IPS DF 4.7 (cell line): ENCODE measurements around the gene RALY.

Source experiments
- DNase-seq: peaks from one replicate; pipeline ENCODE4 v3.0.0-alpha.2; 2013; ENCODE audit warnings: low spot score; ENCODE audit errors: extremely low read depth

RALY gene

GRCh38 chr20:33986560-33987216, 7.0 kb upstream of the RALY start:
- no peak for DNase-seq

- no peak for DNase-seq
Measured at GRCh38 chr20:33990075-33990474, 3.6 kb upstream of the RALY start.

DNA sequence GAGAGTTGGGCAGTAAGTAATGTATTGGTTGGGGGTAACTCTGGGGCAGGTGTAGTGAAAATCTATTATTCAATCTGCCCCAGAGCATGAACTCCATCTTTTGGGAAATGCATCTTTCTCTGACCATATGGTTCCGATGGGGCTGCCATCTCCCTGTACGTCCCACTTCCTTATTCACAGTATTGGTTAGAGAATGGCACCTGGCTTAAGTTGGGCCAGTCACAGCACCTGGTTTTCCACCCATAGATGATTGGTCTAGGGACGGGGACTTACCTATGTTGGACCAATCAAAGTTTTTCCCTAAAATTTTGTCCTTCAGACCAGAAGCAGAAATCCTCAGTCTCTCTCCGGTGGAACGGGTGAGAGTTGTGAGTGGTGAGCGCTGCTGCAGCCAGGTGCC, 2.2 kb upstream of the RALY start:
- no peak for DNase-seq

DNA sequence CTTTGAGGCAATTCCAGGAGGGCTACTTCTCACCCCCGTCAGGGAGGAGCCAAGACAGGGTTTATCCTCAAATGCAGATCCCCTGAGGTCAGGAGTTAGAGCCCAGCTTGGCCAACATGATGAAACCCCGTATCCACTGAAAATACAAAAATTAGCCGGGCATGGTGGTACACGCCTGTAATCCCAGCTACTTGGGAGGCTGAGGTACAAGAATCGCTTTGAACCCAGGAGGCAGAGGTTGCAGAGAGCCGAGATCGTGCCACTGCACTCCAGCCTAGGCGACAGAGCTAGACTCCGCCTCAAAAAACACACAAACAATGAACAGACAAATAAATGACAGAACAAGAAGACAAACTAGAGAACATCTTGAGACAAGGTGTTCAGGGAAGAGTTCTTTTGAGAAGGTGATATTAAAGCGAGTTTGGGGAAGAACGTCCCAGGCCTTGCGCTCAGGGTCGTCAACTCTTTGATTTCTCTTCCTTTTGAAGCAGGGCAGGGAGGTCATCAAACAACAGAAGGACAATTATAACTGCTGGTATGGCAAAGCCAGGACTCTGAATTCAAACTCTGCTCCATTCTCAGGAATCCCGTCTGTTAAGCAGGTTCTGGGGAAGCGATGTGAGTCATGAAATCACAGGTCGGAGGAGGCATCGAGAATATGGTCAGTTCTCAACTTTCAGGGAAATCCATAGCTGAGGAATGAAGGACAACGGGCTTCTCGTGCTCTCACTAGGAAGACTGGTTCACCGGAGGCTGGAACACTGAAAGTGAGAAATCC, 1.4 kb upstream of the RALY start:
- no peak for DNase-seq

DNA sequence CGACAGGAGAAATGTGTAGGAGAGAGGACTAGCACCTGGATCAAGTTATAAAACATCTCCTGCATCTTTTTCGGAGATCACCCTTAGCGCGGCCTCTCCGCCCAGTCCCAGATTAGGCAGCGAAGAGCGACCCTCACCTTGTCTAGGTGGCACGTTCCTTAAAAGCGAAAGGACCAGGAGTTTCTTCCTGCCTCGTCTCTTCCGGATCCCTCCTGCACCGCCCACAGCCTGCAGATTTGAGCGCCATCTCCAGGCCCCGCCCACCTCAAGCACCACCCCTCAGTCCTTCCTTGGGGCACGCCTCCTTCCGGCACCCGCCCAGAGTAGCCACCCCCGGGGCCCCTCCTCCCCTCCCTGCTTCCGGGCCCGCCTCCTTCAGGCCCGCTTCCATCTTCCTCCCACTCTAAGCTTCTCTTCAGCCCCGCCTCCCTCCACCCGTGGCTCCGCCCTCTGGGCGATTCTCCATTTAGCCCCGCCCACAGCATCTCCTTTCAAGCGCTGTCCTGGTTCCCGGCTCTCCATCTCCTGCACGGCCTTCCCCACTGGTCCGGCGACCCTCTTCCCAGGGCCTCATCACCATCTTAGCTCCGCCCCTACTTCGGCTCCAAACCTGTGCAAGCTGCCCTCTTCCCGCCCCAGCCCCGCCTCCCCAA, 662 bp upstream of the RALY start:
- DNase-seq = peak; percentile 84

- DNase-seq = no peak
Measured at GRCh38 chr20:33994222-33994913, 657 bp downstream of the RALY start.

DNA sequence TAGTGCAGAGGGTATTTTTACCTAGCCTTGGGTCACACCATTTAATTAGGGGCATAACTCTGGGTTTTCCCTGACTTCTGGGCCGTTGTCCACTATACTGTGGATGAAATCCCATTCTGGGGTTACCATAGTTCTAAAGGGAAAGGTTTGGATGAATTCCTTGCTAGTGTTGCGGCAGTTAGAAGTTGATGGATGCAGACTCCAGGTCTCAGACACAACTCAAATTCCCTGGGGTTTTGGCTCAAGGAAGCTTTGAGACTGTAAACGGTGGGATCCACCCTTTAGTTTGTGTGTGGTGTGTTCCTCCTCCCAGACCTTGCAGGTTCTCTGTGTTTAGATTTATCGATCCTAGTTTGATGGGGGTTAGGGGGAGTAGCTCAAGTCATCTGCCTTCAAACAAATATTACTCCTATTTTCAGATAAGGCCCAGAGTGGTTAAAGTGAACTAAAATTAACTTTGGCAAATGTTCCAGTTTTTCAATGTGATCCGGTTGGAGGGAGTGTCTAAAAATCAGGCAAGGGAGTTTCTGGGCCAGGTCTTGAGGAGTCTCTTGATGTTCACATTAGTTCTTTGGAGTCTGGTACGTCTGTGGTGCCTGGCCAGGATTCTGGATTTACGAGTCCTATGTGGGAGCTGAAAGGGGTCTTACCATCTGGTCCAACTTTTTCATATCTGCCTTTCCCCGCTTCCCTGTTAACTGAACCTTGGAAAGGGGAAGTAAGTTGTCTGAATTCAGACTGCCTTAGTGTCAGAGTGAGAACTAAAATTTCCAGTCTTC, 1.5 kb downstream of the RALY start:
- no peak for DNase-seq

DNA sequence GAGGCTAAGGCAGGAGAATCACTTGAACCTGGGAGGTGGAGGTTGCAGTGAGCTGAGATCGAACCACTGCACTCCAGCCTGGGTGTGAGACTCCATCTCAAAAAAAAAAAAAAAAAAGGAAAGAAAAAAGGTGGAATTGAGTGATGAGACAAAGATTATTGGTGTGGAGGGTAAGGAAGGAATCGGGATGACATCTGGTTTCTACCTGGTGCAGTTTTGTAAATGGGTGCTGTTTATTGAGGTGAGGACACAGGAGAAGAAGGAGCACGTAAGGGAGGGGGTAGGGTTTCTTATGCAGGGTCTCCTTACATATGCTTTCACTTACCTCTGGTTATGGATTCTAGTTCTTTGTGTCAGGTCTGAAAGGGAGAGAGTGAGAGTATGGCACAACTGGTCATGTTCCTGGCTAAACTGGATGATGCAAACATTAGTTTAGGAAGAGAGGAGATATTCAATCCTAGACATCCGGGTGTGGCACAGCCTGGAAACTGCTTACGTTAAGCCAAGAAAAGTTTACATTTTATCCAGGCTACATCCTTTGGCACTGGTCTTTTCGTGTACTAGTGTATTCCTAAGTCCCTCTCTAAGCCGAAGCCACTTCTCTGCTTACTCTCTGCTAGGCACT, 5.4 kb downstream of the RALY start:
- DNase-seq = no peak

DNA sequence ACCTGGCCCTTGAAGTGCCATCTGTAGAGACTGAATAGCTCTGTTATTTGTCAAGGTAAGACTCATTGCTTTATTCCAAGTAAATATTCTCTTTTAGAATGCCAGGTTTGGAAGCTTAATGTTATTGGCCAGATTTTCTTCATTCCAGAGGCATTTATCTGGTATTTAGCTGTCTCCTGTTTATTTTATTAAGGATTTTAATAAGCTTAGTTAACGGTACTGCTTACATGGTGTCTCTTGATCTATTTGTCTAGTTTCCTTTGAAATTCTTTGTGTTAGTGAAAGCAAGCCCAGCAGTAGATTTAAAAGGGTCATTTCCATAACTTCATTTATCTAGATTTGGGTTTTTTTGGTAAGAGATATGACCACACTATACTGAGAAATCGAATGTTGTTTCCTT, 7.7 kb downstream of the RALY start:
- no peak for DNase-seq

DNA sequence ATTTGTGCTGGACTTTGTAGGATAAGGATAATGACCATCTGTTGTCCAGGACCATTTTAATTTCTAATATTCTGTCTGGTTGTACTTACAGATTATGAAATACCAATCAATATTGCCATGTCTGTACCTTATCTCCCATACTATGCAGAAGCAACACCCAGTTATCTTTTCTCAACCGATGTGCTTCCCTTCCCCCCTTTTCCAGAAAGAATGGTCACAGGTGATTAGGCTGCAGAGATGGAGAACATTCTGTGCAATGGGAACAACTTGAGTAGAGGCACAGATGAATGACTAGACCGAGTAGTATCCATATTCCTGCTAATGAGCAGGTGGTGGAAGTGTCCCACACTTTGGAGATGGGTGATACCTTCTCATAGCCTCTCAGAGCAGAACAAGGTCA, 10.5 kb downstream of the RALY start:
- DNase-seq = no peak

DNA sequence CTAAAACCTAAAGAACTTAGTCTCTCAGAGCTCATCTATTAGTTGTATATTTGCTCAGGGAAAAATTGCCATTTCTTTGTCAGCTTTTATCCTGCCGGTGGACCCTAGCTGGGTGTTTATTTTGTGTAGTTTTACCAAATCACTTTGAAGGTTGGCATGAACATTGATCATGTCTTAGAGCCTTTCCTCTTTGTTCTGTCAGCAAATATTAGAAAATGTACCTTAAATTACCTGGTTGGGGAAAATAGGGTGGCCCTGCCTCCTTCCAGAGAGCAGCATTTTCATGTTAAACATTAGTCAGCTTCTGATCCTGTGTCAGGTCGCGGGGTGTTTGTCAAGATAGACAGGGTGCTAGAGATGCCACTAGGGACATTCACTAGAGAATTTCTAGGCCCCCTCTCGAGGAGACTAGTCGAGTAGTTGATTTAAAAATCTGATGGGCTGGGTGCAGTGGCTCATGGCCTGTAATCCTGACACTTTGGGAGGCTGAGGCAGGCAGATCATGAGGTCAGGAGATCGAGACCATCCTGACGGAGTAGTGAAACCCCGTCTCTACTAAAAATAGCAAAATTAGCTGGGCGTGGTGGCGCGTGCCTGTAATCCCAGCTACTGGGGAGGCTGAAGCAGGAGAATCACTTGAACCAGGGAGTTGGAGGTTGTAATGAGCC, 11.2 kb downstream of the RALY start:
- DNase-seq = no peak

DNA sequence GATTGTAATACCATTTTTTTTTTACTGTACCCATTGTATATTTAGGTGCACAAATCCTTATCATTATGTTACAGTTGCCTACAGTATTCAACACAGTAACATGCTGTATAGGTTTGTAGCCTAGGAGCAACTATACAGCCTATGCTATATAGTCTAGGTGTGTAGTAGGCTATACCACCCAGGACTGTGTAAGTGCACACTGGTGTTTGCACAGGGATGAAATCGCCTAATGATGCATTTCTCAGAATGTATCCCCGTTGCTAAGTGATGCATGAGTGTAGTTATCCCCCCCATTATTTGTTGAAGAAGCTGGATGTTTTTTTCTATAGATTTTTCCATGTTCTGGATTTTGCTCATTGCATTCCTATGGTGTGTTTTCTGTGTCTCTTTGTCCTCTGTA, 12.9 kb downstream of the RALY start:
- no peak for DNase-seq

DNA sequence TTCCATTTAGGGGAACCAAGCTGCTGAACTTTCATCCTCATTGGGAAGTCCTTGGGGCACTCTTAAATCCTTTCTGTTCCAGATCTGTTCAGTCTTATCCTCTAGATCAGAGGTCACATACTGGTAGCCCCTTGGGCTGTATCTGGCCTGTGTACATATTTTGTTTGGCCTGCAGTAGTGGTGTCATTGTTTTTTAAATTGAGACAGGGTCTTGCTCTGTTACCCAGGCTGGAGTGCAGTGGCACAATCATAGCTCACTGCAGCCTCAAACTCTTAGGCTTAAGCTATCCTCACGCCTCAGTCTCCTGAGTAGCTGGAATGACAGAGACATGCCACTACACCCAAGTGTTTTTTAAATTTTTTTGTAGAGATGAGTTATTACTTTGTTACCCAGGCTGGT, 14.8 kb downstream of the RALY start:
- no peak for DNase-seq

DNA sequence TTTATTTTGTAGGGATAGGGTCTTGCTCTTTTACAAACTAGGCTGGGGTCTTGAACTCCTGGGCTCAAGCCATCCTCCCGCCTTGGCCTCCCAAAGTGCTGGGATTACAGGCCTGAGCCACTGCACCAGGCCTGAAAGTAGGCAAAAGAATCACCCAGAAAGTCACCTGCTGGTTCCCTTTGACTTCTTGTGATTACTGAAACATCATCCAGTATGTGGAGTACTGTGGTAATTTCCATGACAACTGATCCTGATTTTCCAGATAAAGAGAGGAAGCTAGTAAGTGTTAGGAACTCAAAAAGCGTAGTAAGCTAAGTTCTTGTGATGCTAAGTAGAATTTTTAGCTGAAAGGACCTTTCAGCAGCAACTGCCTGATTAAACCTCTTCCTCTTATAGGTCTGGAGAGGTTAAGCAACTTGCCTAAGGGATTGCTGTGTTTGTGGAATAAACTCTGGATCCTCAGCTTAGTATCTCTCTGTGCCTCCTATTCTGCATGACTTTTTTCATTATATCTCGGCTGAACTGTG, 16.8 kb downstream of the RALY start:
- peak; percentile 91 for DNase-seq

- DNase-seq = no peak
Measured at GRCh38 chr20:34011275-34011674, 17.6 kb downstream of the RALY start.

DNA sequence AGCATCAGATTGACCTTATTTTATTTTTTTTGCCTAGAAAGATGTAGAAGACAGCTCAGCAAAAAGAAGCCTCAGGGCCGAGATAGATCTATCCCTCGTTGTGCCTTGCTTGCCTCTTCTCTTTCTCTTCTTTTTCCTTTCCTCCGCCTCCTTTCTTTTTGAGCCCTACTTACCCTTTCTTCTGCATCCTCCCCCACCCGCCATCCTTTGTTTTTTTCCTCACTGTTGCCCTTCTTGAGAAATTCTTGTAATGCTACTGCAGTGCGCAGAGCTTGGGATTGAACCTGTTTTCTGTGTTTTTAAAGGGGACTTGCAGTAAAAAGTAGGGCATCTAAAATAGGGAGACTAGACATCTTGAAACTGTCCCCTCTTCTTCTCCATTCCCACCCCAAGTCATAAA, 18.6 kb downstream of the RALY start:
- DNase-seq = no peak

GRCh38 chr20:34012735-34013134, 19.0 kb downstream of the RALY start:
- no peak for DNase-seq

DNA sequence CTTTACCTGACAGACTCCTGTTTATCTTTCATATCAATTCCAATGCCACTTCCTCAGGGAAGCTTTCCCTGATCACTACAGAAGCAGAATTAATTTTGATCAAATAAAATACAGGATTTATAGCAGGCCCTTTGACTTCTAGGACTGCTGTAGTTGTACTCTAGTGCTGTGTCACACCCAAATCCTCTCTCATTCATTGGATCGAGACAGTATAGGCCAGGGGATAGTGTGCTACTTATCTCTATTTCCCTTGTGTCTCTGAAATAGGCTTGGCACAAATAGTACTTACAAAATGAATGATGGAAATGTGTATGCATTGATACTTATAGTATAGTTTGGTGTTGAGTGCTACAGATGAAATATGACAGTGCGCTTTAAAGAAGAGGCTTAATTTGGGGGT, 19.8 kb downstream of the RALY start:
- DNase-seq = no peak

DNA sequence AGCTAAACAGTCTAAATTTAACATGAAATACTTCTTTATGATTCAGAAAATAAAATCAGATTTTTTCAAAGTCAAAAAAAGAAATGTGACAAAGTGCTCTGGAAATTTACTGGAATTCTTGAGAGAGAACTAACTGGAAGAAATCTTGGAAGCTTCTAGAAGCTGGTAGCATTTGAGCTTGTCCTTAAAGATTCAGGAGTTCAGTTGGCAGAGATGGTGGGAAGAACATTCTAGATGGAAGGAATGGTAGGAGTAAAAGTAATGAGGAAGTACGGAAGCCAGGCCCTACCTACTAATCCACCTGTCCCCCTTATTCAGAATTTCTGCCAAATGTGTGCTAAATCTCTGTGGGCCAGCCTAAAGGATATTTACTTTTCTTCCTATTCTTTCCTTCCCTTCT, 21.2 kb downstream of the RALY start:
- DNase-seq = no peak
